Measurements from ENCODE around the gene TRIM13.
"Not testable (repeated sequence)": the region's sequence is repeated elsewhere in the genome, so short reads cannot be mapped to it uniquely, and the experiment has no call there.

GRCh38 chr13:50062336-50062735, 65.5 kb downstream of the TRIM13 start:
- not testable (repeated sequence) for TF ChIP-seq CTCF, POLR2AphosphoS5, POLR2A (IDR thresholded peaks at IDR 0.05)
